ENCODE results near the gene LRRC15.

Gene LRRC15

GRCh38 chr3:194307849-194308248, 61.7 kb downstream of the LRRC15 start:
- WGBS, 2 experiments (ENCODE audit: insufficient coverage in 2 of 2): 87 to 100% methylated on average over 4 to 5 of the region's 8 CpGs
- H3K9me3 ChIP-seq (ENCODE audit: control insufficient read depth, low read length): no peaks in the 10 kb centered on the region
- H3K4me1 ChIP-seq (ENCODE audit: control insufficient read depth, insufficient read depth, low read length, poor library complexity, severe bottlenecking): peaks cover 13% of the 10 kb centered on the region
- no peaks in the 10 kb centered on the region for H3K36me3 ChIP-seq (ENCODE audit: control insufficient read depth, insufficient read depth, low read length)
- no peak overlapping the region for H3K4me3 ChIP-seq (ENCODE audit: extremely low read depth, insufficient read depth, low read length, poor library complexity, severe bottlenecking)
- H3K27ac ChIP-seq (ENCODE audit: low read depth, low read length, severe bottlenecking): no peak overlapping the region

GRCh38 chr3:194306771-194307640, 62.5 kb downstream of the LRRC15 start:
- H3K36me3 ChIP-seq (ENCODE audit: control insufficient read depth, insufficient read depth, low read length): no peaks in the 10 kb centered on the region
- WGBS, 2 experiments (ENCODE audit: insufficient coverage in 2 of 2): 86% methylated on average over 10 of the region's 13 CpGs

GRCh38 chr3:194306109-194306686, 63.3 kb downstream of the LRRC15 start:
- H3K36me3 ChIP-seq (ENCODE audit: control insufficient read depth, insufficient read depth, low read length): no peaks in the 10 kb centered on the region
- no peaks in the 10 kb centered on the region for H3K9me3 ChIP-seq (ENCODE audit: control insufficient read depth, low read length)
- 54 to 62% methylated on average over 5 to 9 of the region's 11 CpGs for WGBS, 2 experiments (ENCODE audit: insufficient coverage in 2 of 2)
- H3K4me1 ChIP-seq (ENCODE audit: control insufficient read depth, insufficient read depth, low read length, poor library complexity, severe bottlenecking): peaks cover 12% of the 10 kb centered on the region
- H3K27ac ChIP-seq (ENCODE audit: low read depth, low read length, severe bottlenecking): no peak overlapping the region
- no peak overlapping the region for H3K4me3 ChIP-seq (ENCODE audit: extremely low read depth, insufficient read depth, low read length, poor library complexity, severe bottlenecking)

More at GRCh38 chr3:194306771-194307640, 62.5 kb downstream of the LRRC15 start:
- Histone ChIP-seq H3K9me3 (ENCODE audit: control insufficient read depth, low read length) (no peaks in the 10 kb centered on the region), H3K4me1 (ENCODE audit: control insufficient read depth, insufficient read depth, low read length, poor library complexity, severe bottlenecking) (peaks cover 11% of the 10 kb centered on the region), H3K4me3 (ENCODE audit: extremely low read depth, insufficient read depth, low read length, poor library complexity, severe bottlenecking) (no peak overlapping the region), H3K27ac (ENCODE audit: low read depth, low read length, severe bottlenecking) (no peak overlapping the region)

GRCh38 chr3:194305356-194306108, 64.0 kb downstream of the LRRC15 start:
- peaks cover 16% of the 10 kb centered on the region for H3K4me1 ChIP-seq (ENCODE audit: control insufficient read depth, insufficient read depth, low read length, poor library complexity, severe bottlenecking)
- 64 to 66% methylated on average over 9 of the region's 11 CpGs for WGBS, 2 experiments (ENCODE audit: insufficient coverage in 2 of 2)
- H3K4me3 ChIP-seq (ENCODE audit: extremely low read depth, insufficient read depth, low read length, poor library complexity, severe bottlenecking): no peak overlapping the region
- H3K9me3 ChIP-seq (ENCODE audit: control insufficient read depth, low read length): no peaks in the 10 kb centered on the region
- H3K27ac ChIP-seq (ENCODE audit: low read depth, low read length, severe bottlenecking): no peak overlapping the region
- no peaks in the 10 kb centered on the region for H3K36me3 ChIP-seq (ENCODE audit: control insufficient read depth, insufficient read depth, low read length)

Data from mesodermal cell (in vitro differentiated cells).